ENCODE data around the gene ACO2. TPM values are rescaled to one million over a fixed set of nuclear protein-coding genes. Genes with fewer than 3 reads are reported as not detected.

ACO2 gene
- total RNA-seq, 1 donor from 2014 or later = 77.3 TPM

DNA sequence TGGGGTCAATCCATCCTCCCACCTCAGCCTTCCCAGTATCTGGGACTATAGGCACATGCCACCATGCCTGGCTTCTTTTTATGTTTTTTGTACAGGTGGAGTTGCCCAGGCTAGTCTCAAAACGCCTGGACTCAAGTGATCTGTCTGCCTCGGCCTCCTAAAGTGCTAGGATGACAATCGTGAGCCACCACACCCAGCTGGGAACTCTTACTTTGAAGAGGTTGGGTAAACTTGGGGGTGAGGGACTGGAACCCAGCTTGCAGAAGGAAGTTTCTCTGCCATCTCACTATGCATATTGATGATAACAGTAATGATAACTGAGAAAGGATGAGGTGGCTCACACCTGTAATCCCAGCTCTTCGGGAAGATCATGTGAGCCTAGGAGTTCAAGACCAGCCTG, 35.9 kb downstream of the ACO2 start:
- H3K4me1 Mint-ChIP-seq (ENCODE audit: unreplicated experiment) = no peaks in the 10 kb centered on the region
- TF ChIP-seq, protein P1, sequence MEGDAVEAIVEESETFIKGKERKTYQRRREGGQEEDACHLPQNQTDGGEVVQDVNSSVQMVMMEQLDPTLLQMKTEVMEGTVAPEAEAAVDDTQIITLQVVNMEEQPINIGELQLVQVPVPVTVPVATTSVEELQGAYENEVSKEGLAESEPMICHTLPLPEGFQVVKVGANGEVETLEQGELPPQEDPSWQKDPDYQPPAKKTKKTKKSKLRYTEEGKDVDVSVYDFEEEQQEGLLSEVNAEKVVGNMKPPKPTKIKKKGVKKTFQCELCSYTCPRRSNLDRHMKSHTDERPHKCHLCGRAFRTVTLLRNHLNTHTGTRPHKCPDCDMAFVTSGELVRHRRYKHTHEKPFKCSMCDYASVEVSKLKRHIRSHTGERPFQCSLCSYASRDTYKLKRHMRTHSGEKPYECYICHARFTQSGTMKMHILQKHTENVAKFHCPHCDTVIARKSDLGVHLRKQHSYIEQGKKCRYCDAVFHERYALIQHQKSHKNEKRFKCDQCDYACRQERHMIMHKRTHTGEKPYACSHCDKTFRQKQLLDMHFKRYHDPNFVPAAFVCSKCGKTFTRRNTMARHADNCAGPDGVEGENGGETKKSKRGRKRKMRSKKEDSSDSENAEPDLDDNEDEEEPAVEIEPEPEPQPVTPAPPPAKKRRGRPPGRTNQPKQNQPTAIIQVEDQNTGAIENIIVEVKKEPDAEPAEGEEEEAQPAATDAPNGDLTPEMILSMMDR (IDR thresholded peaks at IDR 0.05) = no peak

DNA sequence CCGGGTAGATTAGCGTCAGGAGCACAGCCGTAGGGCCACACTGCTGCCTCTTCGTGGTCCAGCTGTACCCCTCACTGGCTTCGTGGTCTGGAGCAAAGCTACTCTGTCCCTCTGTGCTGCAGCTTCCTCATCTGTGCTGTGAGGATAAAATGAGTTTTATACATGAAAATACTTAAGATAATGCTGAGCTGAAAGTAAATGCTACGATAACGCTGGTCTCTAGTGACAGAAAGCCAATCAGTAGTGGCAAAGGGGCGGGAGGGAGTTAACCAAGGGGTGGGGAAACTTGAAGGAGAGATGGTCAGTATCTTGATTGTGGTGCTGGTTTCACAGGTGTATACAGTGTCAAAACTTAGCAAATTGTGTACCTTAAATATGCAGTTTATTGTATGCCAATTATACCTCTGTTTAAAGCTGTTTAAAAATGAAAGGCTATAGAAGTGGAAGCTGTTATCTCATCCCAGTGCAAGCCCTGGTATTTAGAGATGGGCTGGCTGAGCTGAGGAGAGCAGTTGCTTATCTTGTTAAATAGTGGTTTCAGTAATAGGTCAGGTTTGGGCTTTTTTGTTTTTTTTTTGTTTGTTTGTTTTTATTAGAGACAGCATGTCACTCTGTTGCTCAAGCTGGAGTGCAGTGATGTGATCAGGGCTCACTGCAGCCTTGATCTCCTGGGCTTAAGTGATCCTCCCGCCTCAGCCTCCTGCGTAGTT, 36.7 kb downstream of the ACO2 start:
- H3K9me3 Mint-ChIP-seq (ENCODE audit: unreplicated experiment) = no peaks in the 10 kb centered on the region
- DNase-seq (ENCODE audit: extremely low spot score, unreplicated experiment) = no peak
- TF ChIP-seq, protein P1 (IDR thresholded peaks at IDR 0.05) = no peak
- no peak overlapping the region for H3K4me3 Mint-ChIP-seq (ENCODE audit: unreplicated experiment)
- no peaks in the 10 kb centered on the region for H3K4me1 Mint-ChIP-seq (ENCODE audit: unreplicated experiment)
- H3K36me3 Mint-ChIP-seq (ENCODE audit: unreplicated experiment) = peaks cover 19% of the 10 kb centered on the region
- H3K27ac Mint-ChIP-seq (ENCODE audit: unreplicated experiment) = no peak overlapping the region
- no peaks in the 10 kb centered on the region for H3K27me3 Mint-ChIP-seq (ENCODE audit: unreplicated experiment)

More for the DNA sequence above, 35.9 kb downstream of the ACO2 start:
- Mint-ChIP-seq H3K27me3 (ENCODE audit: unreplicated experiment) (no peaks in the 10 kb centered on the region), H3K27ac (ENCODE audit: unreplicated experiment) (no peak overlapping the region), H3K9me3 (ENCODE audit: unreplicated experiment) (no peaks in the 10 kb centered on the region), H3K4me3 (ENCODE audit: unreplicated experiment) (no peak overlapping the region), H3K36me3 (ENCODE audit: unreplicated experiment) (peaks cover 20% of the 10 kb centered on the region)
- no peak for DNase-seq (ENCODE audit: extremely low spot score, unreplicated experiment)

DNA sequence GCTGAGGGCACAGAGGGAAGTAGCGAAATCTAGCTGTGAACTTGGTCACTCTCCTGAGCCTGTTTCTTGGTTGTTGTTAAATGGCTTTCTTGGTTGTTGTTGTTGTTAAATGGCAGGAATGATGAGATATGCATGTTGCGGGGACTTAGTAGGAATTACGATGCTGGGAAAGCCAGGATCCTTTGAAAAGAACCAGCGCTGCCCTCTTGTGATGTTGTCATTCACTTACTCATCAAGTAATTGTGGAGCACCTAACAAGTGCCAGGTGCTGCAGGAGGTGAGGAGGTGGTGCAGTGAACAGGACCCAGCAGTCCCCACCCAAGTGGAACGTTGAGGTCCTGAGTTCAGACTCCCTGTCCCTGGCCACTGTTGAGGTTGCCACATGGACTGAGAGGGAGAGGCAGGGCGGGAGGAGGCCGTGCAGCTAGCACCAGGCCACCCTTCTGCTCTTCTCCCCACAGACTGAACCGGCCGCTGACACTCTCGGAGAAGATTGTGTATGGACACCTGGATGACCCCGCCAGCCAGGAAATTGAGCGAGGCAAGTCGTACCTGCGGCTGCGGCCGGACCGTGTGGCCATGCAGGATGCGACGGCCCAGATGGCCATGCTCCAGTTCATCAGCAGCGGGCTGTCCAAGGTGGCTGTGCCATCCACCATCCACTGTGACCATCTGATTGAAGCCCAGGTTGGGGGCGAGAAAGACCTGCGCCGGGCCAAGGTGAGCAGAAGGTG, 38.6 kb downstream of the ACO2 start:
- H3K36me3 Mint-ChIP-seq (ENCODE audit: unreplicated experiment) = peaks cover 13% of the 10 kb centered on the region
- H3K9me3 Mint-ChIP-seq (ENCODE audit: unreplicated experiment) = no peaks in the 10 kb centered on the region
- TF ChIP-seq, protein P1 (IDR thresholded peaks at IDR 0.05) = no peak
- H3K27ac Mint-ChIP-seq (ENCODE audit: unreplicated experiment) = no peak overlapping the region
- no peak for DNase-seq (ENCODE audit: extremely low spot score, unreplicated experiment)
- no peak overlapping the region for H3K4me3 Mint-ChIP-seq (ENCODE audit: unreplicated experiment)
- no peaks in the 10 kb centered on the region for H3K27me3 Mint-ChIP-seq (ENCODE audit: unreplicated experiment)
- peaks cover 5% of the 10 kb centered on the region for H3K4me1 Mint-ChIP-seq (ENCODE audit: unreplicated experiment)

DNA sequence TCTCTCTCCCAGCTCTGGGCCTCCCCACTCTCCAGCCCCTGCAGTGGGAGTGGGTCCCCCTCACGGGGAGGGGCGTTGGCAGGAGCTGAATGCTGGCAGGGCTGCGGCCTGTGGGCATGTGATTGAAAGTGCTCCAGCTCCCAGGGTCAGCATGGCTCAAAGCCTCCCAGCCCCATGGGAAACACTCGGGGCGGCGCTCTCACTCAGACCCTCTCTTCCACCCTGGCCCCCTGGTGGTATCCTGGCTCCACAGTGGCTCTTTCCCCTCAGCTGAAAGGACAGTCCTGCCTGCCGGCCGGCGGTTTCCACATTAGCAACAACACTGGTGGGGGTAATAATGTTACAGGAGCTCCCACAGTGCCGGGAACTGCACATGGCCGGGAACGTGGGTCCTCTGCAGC, 39.9 kb downstream of the ACO2 start:
- no peaks in the 10 kb centered on the region for H3K9me3 Mint-ChIP-seq (ENCODE audit: unreplicated experiment)
- DNase-seq (ENCODE audit: extremely low spot score, unreplicated experiment) = no peak
- peaks cover 18% of the 10 kb centered on the region for H3K4me1 Mint-ChIP-seq (ENCODE audit: unreplicated experiment)
- TF ChIP-seq, protein P1 (IDR thresholded peaks at IDR 0.05) = no peak
- peaks cover 15% of the 10 kb centered on the region for H3K36me3 Mint-ChIP-seq (ENCODE audit: unreplicated experiment)
- no peak overlapping the region for H3K4me3 Mint-ChIP-seq (ENCODE audit: unreplicated experiment)
- no peaks in the 10 kb centered on the region for H3K27me3 Mint-ChIP-seq (ENCODE audit: unreplicated experiment)
- H3K27ac Mint-ChIP-seq (ENCODE audit: unreplicated experiment) = no peak overlapping the region

DNA sequence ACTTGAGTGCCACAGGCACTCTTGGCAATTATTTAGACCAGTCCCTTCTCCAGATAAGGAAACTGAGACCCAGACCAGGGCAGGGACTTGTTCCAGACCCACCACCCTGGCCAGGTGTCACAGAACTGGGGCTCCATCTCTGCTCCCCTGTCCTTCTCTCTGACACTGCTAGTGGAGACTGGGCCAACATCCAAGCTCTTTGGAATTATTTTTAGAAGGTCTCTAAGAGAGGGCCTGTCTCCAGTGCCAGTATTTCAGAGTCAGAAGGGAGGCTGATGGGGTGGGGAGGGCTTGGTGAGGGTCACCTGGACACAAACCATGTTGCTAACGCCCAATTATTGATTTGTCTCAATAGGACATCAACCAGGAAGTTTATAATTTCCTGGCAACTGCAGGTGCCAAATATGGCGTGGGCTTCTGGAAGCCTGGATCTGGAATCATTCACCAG, 42.6 kb downstream of the ACO2 start:
- Mint-ChIP-seq H3K4me1 (ENCODE audit: unreplicated experiment) (peaks cover 22% of the 10 kb centered on the region), H3K27me3 (ENCODE audit: unreplicated experiment) (no peaks in the 10 kb centered on the region), H3K27ac (ENCODE audit: unreplicated experiment) (peak overlapping the region; percentile 98), H3K36me3 (ENCODE audit: unreplicated experiment) (peaks cover 21% of the 10 kb centered on the region), H3K4me3 (ENCODE audit: unreplicated experiment) (no peak overlapping the region), H3K9me3 (ENCODE audit: unreplicated experiment) (no peaks in the 10 kb centered on the region)
- DNase-seq (ENCODE audit: extremely low spot score, unreplicated experiment) = no peak
- TF ChIP-seq, protein P1 (IDR thresholded peaks at IDR 0.05) = no peak

All from osteocyte (in vitro differentiated cells).